B cell (primary cell): Measurements from ENCODE around the gene LRRC8D. TPM values are rescaled to one million over a fixed set of nuclear protein-coding genes. Genes with fewer than 3 reads are reported as not detected.

Experiments
- ATAC-seq: fragments of 200-7000 bp; cut with Tn5 transposase; one replicate; pipeline ENCODE4 v1.10.0; 2021; ENCODE audit warnings: low read depth, mild to moderate bottlenecking, moderate number of reproducible peaks, moderate library complexity
- CTCF ChIA-PET: fragments of 350-600 bp; sonication (Branson Sonifier 250); formaldehyde crosslinking; loops from one replicate; lab custom pipeline; 2021; ENCODE audit warnings: antibody characterized with exemption, inconsistent platforms; lab: Charles Lee
- POLR2A ChIA-PET: fragments of 350-600 bp; sonication (Branson Sonifier 250); formaldehyde crosslinking; loops from one replicate; lab custom pipeline; 2021; ENCODE audit warnings: antibody characterized with exemption; lab: Charles Lee
- DNase-seq: peaks from one replicate; pipeline ENCODE4 v3.0.0; 2013
- H2AFZ ChIP-seq: 2 replicates; pipeline ENCODE4 v1.6.1; 2012; ENCODE audit warnings: mild to moderate bottlenecking, low read depth, low read length; ENCODE audit not compliant: insufficient read depth, poor library complexity, severe bottlenecking
- H3K27ac ChIP-seq, 2 donors: 1 replicate in 1 of 2; 2 replicates in 1 of 2; pipeline ENCODE4 v1.5.1; 2012 to 2013; ENCODE audit warnings: low read length in 2 of 2, mild to moderate bottlenecking in 2 of 2, moderate library complexity in 1 of 2
- H3K27me3 ChIP-seq, 4 experiments: fragments of 200-600 bp in 1 of 4; sonication (generic) in 1 of 4; replicated peaks in 1 of 4; 1 replicate in 2 of 4; 2 replicates in 2 of 4; pipeline versions ENCODE4 v1.6.1 to v1.7.0; 2013 to 2016; ENCODE audit warnings: low read length in 3 of 4, mild to moderate bottlenecking in 2 of 4, mixed read lengths in 1 of 4, moderate library complexity in 1 of 4; ENCODE audit not compliant: insufficient read depth in 4 of 4, control insufficient read depth in 3 of 4; ENCODE audit errors: control extremely low read depth in 1 of 4
- H3K36me3 ChIP-seq, 2 experiments: replicated peaks in 1 of 2; 1 replicate in 1 of 2; 2 replicates in 1 of 2; pipeline versions ENCODE4 v1.6.1 to v1.7.1; 2013; ENCODE audit warnings: low read length in 1 of 2; ENCODE audit not compliant: insufficient read depth in 2 of 2, control insufficient read depth in 1 of 2; ENCODE audit errors: control extremely low read depth in 1 of 2, extremely low read depth in 1 of 2
- H3K4me1 ChIP-seq, 2 donors: fragments of 200-600 bp in 1 of 2; sonication (generic) in 1 of 2; 1 replicate in 1 of 2; 2 replicates in 1 of 2; pipeline versions ENCODE4 v1.5.1 to v1.6.1; 2013 to 2017; ENCODE audit warnings: low read length in 2 of 2; ENCODE audit not compliant: control insufficient read depth in 2 of 2, insufficient read depth in 2 of 2
- H3K4me2 ChIP-seq: replicated peaks from 2 replicates; pipeline ENCODE3; 2012; ENCODE audit warnings: mild to moderate bottlenecking, low read depth, low read length; ENCODE audit not compliant: poor library complexity, severe bottlenecking
- H3K4me3 ChIP-seq, 5 experiments: fragments of 200-600 bp in 1 of 5; sonication (generic) in 1 of 5; 1 replicate in 3 of 5; 2 replicates in 2 of 5; pipeline versions ENCODE4 v1.5.1 to v1.7.0; 2011 to 2016; ENCODE audit warnings: low read length in 4 of 5, mild to moderate bottlenecking in 4 of 5, low read depth in 2 of 5, control low read depth in 1 of 5, moderate library complexity in 1 of 5; ENCODE audit not compliant: insufficient read depth in 1 of 5; ENCODE audit errors: control extremely low read depth in 1 of 5, extremely low read depth in 1 of 5
- H3K79me2 ChIP-seq: fragments of 200-600 bp; sonication (generic); one replicate; pipeline ENCODE4 v1.6.0; 2016; ENCODE audit warnings: low read length; ENCODE audit not compliant: control insufficient read depth, insufficient read depth
- H3K9ac ChIP-seq: fragments of 200-600 bp; sonication (generic); 2 replicates; pipeline ENCODE4 v1.6.1; 2017; ENCODE audit warnings: mild to moderate bottlenecking, low read length, moderate library complexity
- H3K9me3 ChIP-seq, 3 donors: one replicate each; pipeline versions ENCODE4 v1.6.1 to v1.7.1; 2013; ENCODE audit warnings: low read length in 2 of 3; ENCODE audit not compliant: control insufficient read depth in 2 of 3, insufficient read depth in 1 of 3; ENCODE audit errors: control extremely low read depth in 1 of 3
- H4K20me1 ChIP-seq: 2 replicates; pipeline ENCODE4 v1.6.0; 2012; ENCODE audit warnings: mild to moderate bottlenecking, low read length; ENCODE audit not compliant: insufficient read depth, control insufficient read depth, poor library complexity, severe bottlenecking
- H3K27ac Mint-ChIP-seq: one replicate; pipeline ENCODE4 v1.8.0; 2021; ENCODE audit warnings: mixed read lengths
- H3K27me3 Mint-ChIP-seq: one replicate; pipeline ENCODE4 v1.8.0; 2021; ENCODE audit warnings: mixed read lengths
- H3K4me1 Mint-ChIP-seq: one replicate; pipeline ENCODE4 v1.8.0; 2021; ENCODE audit warnings: mixed read lengths
- H3K4me3 Mint-ChIP-seq: one replicate; pipeline ENCODE4 v1.8.0; 2021; ENCODE audit warnings: mixed read lengths
- H3K9me3 Mint-ChIP-seq: one replicate; pipeline ENCODE4 v1.8.0; 2022; ENCODE audit warnings: mixed read lengths; ENCODE audit not compliant: insufficient read depth
- EZH2 ChIP-seq: IDR thresholded peaks from 2 replicates; pipeline ENCODE4 v1.6.1; 2012; ENCODE audit warnings: borderline replicate concordance, low read depth, mild to moderate bottlenecking, moderate library complexity, low read length; ENCODE audit not compliant: insufficient read depth, poor library complexity, severe bottlenecking
- whole genome bisulfite sequencing: methylation state at CpG from one replicate; pipeline ENCODE4 v1.1.5; 2013; ENCODE audit warnings: missing lambda C conversion rate; ENCODE audit not compliant: insufficient coverage; 5-methylcytosine and 5-hydroxymethylcytosine counted together
- intact Hi-C: fragments of 100-400 bp; cut with micrococcal nuclease; formaldehyde crosslinking; loops from one replicate; pipeline ENCODE4 v1.10.0; 2022
- polyA plus RNA-seq: library from polyadenylated mRNA; depleted of rRNA; stranded (reverse); fragments of >200 nt; gene quantifications from 2 replicates; pipeline ENCODE4 v1.2.3, GENCODE V29; 2012
- total RNA-seq, 2 donors: library from RNA; stranded (reverse); fragments of 120-200 nt in 1 of 2; gene quantifications; 1 replicate in 1 of 2; 2 replicates in 1 of 2; pipeline versions ENCODE4 v1.2.3 to v1.2.4, GENCODE V29; 2013 to 2022
- TF ChIP-seq, protein P1 (sequence below): fragments of 200-600 bp; IDR thresholded peaks from one replicate; pipeline ENCODE4 v1.8.0; 2022; ENCODE audit warnings: antibody characterized with exemption, mild to moderate bottlenecking

LRRC8D gene
- total and polyA plus RNA-seq, 2 donors (not counting 1 experiment from before 2014, with no cell fraction given): 23.7 to 47.0 TPM

DNA sequence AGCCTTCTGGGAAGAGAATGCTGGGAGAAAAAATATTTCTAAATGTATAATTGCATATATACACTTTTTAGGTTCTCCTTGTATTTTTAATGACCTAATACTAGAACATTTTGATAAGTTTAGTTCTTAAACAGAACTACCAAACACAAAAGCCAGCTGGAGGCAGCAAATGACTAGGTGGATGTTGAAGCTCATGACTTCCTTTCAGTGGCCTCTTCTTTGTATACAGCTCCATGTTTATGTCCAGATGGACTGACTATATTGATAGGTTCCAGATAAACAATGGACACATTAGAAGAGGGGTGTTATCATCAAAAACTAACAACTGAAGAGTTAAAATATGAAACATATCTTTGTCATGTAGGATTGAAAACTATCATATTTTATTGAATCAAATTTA is 52.5 kb downstream of the LRRC8D start:
- Histone ChIP-seq H3K4me3 (no peak overlapping the region), H3K36me3 (peaks cover 0 to 8% of the 10 kb centered on the region in 2 experiments), H3K4me2 (no peak overlapping the region), H3K9me3 (no peaks in the 10 kb centered on the region), H3K27ac (no peak overlapping the region), H2AFZ (no peak overlapping the region), H3K27me3 (no peaks in the 10 kb centered on the region), H3K4me1 (no peaks in the 10 kb centered on the region), H3K9ac (no peak overlapping the region), H4K20me1 (peaks cover 8% of the 10 kb centered on the region), H3K79me2 (peaks cover 65% of the 10 kb centered on the region)
- intact Hi-C loops: no loop called here
- ATAC-seq (no peak), DNase-seq (no peak)
- Mint-ChIP-seq H3K4me1 (peaks cover 15% of the 10 kb centered on the region), H3K4me3 (no peak overlapping the region), H3K27me3 (no peaks in the 10 kb centered on the region), H3K27ac (no peak overlapping the region), H3K9me3 (no peaks in the 10 kb centered on the region)
- ChIA-PET CTCF (interaction anchor here (1.1 kb wide), 1 partner anchor 11 kb away, joined by 3 read pairs; no protein-coding TSS in a partner anchor), POLR2A (no interaction called here)
- TF ChIP-seq EZH2: no peak
- TF ChIP-seq, protein P1, sequence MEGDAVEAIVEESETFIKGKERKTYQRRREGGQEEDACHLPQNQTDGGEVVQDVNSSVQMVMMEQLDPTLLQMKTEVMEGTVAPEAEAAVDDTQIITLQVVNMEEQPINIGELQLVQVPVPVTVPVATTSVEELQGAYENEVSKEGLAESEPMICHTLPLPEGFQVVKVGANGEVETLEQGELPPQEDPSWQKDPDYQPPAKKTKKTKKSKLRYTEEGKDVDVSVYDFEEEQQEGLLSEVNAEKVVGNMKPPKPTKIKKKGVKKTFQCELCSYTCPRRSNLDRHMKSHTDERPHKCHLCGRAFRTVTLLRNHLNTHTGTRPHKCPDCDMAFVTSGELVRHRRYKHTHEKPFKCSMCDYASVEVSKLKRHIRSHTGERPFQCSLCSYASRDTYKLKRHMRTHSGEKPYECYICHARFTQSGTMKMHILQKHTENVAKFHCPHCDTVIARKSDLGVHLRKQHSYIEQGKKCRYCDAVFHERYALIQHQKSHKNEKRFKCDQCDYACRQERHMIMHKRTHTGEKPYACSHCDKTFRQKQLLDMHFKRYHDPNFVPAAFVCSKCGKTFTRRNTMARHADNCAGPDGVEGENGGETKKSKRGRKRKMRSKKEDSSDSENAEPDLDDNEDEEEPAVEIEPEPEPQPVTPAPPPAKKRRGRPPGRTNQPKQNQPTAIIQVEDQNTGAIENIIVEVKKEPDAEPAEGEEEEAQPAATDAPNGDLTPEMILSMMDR: no peak

DNA sequence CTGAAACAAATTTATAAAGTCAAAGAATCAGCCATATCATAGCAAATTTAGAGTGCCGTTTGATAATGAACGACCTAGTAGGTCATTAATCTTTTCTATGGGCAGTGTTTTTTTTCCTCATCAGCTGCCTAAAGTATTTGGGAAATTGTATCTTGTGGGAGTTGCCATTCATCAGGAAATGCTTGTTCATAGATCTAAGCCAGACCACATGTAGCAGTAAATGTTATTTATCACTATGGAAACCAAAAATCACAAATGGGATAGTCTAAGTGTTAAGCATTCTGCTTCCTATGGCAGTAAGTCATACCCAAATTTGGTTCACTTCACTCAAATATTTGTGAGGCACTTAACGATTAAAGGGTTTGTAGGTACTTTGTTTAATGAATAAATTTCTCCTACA is 52.9 kb downstream of the LRRC8D start:
- no peaks in the 10 kb centered on the region for H3K9me3 ChIP-seq
- H3K79me2 ChIP-seq: peaks cover 65% of the 10 kb centered on the region
- no peak overlapping the region for H3K4me3 Mint-ChIP-seq
- peaks cover 8% of the 10 kb centered on the region for H4K20me1 ChIP-seq
- H3K27ac Mint-ChIP-seq: no peak overlapping the region
- H3K27me3 ChIP-seq: no peaks in the 10 kb centered on the region
- no peak overlapping the region for H3K4me3 ChIP-seq
- WGBS: no CpG with 5 or more reads among the region's 3 CpGs
- TF ChIP-seq EZH2: no peak
- TF ChIP-seq, protein P1: no peak
- ATAC-seq (no peak), DNase-seq (no peak)
- H3K4me1 Mint-ChIP-seq: peaks cover 16% of the 10 kb centered on the region
- H2AFZ ChIP-seq: no peak overlapping the region
- CTCF ChIA-PET: interaction anchor here (1.1 kb wide), 1 partner anchor 12 kb away, joined by 3 read pairs; no protein-coding TSS in a partner anchor
- no peak overlapping the region for H3K4me2 ChIP-seq
- no peaks in the 10 kb centered on the region for H3K27me3 Mint-ChIP-seq
- H3K36me3 ChIP-seq: peaks cover 0 to 8% of the 10 kb centered on the region in 2 experiments
- POLR2A ChIA-PET: interaction anchor here (0.7 kb wide), 1 partner anchor 30 kb away, joined by 3 read pairs; no protein-coding TSS in a partner anchor
- no peak overlapping the region for H3K9ac ChIP-seq
- no peaks in the 10 kb centered on the region for H3K9me3 Mint-ChIP-seq
- no peak overlapping the region for H3K27ac ChIP-seq
- H3K4me1 ChIP-seq: no peaks in the 10 kb centered on the region
- intact Hi-C loops: no loop called here
